Measurements from ENCODE around the gene CCDC117. TPM values are rescaled to one million over a fixed set of nuclear protein-coding genes. Genes with fewer than 3 reads are reported as not detected.

The CCDC117 gene
- total RNA-seq, 4 donors from 2014 or later = 9.8 to 15.4 (median 14.4) TPM

DNA sequence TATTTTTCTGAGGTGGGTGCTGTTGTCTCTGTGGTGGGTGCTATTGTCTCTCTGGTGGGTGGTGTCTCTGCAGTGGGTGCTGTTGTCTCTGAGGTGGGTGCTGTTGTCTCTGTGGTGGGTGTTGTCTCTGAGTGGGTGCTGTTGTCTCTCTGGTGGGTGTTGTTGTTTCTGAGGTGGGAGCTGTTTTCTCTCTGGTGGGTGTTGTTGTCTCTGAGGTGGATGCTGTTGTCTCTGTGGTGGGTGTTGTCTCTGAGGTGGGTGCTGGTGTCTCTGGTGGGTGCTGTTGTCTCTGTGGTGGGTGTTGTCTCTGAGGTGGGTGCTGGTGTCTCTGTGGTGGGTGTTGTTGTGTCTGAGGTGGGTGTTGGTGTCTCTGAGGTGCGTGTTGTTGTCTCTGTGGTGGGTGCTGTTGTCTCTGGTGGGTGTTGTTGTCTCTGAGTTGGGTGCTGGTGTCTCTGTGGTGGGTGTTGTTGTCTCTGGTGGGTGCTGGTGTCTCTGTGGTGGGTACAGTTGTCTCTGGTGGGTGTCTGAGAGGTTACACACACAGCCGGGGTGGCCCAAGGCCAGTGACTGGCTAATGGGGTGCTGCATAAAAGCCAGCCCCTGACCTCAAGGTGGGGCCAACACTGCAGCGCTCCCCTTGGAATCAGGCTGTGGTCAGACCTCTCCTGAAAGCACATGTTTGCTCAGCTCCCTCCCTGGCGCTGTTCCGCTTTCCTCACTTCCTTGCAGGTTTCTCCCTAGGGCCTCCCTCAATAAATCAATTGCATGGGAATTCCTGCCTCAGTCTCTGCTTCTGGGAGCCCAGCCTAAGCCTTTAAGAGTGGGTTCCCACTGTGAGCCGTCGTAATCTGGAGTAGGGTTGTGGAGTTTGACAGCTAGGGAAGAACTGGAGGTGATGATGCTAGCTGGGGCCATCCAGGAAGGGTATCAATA lies 58.9 kb downstream of the CCDC117 start:
- no peaks in the 10 kb centered on the region for H3K27me3 ChIP-seq
- DNase-seq = no peak
- peaks cover 4 to 13% (median 9%) of the 10 kb centered on the region in 3 donors for H3K4me1 ChIP-seq
- no peak overlapping the region for H3K4me3 ChIP-seq
- 87 to 90% methylated on average over 3 to 4 of the region's 7 CpGs for WGBS, 2 donors
- TF ChIP-seq, protein P1, sequence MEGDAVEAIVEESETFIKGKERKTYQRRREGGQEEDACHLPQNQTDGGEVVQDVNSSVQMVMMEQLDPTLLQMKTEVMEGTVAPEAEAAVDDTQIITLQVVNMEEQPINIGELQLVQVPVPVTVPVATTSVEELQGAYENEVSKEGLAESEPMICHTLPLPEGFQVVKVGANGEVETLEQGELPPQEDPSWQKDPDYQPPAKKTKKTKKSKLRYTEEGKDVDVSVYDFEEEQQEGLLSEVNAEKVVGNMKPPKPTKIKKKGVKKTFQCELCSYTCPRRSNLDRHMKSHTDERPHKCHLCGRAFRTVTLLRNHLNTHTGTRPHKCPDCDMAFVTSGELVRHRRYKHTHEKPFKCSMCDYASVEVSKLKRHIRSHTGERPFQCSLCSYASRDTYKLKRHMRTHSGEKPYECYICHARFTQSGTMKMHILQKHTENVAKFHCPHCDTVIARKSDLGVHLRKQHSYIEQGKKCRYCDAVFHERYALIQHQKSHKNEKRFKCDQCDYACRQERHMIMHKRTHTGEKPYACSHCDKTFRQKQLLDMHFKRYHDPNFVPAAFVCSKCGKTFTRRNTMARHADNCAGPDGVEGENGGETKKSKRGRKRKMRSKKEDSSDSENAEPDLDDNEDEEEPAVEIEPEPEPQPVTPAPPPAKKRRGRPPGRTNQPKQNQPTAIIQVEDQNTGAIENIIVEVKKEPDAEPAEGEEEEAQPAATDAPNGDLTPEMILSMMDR (IDR thresholded peaks at IDR 0.05) = no peak
- no peak for TF ChIP-seq POLR2A (IDR thresholded peaks at IDR 0.05)
- no peak overlapping the region for H3K27ac ChIP-seq
- intact Hi-C loops (cut with DNase I) = loop anchor here (5.0 kb wide), 1 partner anchor 229 kb away; no protein-coding TSS in a partner anchor
- no peaks in the 10 kb centered on the region for H3K9me3 ChIP-seq
- H3K36me3 ChIP-seq = peaks cover 0 to 8% (median 0%) of the 10 kb centered on the region in 3 donors

DNA sequence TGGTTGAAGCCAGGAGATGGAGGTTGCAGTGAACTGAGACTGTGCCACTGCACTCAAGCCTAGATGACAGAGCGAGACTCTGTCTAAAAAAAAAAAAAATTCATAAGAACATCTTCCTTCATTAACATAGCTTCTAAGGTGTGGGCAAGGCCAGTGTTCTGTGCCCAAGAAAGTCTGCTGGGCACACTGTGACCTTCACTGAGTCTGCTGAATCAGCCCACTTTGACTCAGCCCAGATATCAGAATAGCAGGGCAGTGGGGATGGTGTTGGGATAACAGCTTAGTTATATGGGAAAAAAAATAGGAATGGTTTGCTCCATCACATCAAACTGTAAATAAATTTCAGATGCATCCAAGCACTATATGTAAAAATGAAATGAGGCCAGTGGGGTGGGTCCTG lies 60.2 kb downstream of the CCDC117 start:
- Histone ChIP-seq H3K27me3 (no peaks in the 10 kb centered on the region), H3K9me3 (no peaks in the 10 kb centered on the region), H3K27ac (no peak overlapping the region), H3K4me3 (no peak overlapping the region), H3K4me1 (peaks cover 4 to 13% (median 9%) of the 10 kb centered on the region in 3 donors), H3K36me3 (peaks cover 0 to 8% (median 0%) of the 10 kb centered on the region in 3 donors)
- TF ChIP-seq POLR2A (IDR thresholded peaks at IDR 0.05) = no peak
- TF ChIP-seq, protein P1 (IDR thresholded peaks at IDR 0.05) = no peak
- intact Hi-C loops (cut with DNase I) = loop anchor here (5.0 kb wide), 1 partner anchor 230 kb away; no protein-coding TSS in a partner anchor
- WGBS, 2 donors = 100% methylated on average over 1 of the region's 1 CpG
- no peak for DNase-seq

DNA sequence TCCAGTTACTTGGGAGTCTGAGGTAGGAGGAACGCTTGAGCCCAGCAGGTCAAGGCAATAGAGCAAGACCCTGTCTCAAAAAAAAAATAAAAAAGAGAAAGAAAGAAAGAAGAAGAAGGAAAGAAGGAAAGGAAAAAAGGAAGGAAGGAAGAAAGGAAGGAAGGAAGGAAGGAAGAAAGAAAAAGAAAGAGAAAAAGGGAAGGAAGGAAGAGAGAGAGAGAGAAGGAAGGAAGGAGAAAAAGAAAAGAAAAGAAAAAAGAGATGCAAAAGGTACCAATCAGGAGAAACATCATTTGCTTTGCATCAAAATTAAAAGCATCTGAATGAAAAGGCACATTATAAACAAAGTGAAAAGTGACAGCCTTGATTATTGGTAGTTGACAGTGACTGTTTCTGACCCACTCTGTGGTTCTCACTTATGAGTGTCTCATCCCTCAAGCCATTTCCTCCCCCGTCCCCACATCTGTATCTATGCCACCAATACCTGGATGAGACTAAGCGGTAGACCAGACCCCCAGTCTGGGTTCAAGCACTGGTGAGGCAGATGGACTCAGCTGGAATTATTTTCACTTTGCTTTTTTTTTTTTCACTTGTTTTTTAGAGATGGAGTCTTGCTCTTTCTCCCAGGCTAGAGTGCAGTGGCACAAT lies 60.9 kb downstream of the CCDC117 start:
- Histone ChIP-seq H3K27ac (no peak overlapping the region), H3K4me3 (no peak overlapping the region), H3K9me3 (no peaks in the 10 kb centered on the region), H3K4me1 (peaks cover 4 to 13% (median 9%) of the 10 kb centered on the region in 3 donors), H3K36me3 (peaks cover 0 to 8% (median 0%) of the 10 kb centered on the region in 3 donors), H3K27me3 (no peaks in the 10 kb centered on the region)
- DNase-seq = no peak
- intact Hi-C loops (cut with DNase I) = loop anchor here (5.0 kb wide), 1 partner anchor 231 kb away; no protein-coding TSS in a partner anchor
- TF ChIP-seq, protein P1 (IDR thresholded peaks at IDR 0.05) = no peak
- TF ChIP-seq POLR2A (IDR thresholded peaks at IDR 0.05) = no peak
- WGBS, 2 donors = 77 to 90% methylated on average over 3 of the region's 3 CpGs

DNA sequence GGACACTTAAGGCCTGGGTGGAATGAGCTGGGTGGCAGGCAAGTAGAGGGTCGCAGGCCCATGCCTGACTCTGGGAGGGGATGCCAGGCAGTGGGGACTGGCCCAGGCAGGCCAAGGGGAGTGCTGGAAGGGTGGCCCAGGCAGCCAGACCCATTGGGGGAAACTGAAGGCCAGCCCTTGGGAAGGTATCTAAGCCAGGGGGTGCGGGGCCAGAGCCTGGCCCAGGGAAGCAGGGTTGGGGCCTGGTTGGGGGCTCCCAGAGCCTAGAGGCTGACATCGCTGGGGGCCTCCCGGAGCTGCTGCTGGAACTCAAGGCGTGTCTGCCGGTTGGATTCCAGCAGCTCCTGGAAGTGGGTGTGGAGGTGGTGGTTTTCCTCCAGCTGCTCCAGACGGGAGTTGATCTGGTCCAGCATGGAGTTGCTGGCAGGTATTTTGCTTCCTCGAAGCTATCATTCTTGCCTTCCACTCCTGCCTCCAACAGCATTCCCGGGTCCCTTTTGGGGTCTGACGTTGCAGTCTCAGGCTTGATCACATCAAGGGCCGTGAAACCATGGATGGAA lies 63.2 kb downstream of the CCDC117 start:
- H3K4me1 ChIP-seq = no peaks in the 10 kb centered on the region
- H3K9me3 ChIP-seq = no peaks in the 10 kb centered on the region
- H3K27ac ChIP-seq = no peak overlapping the region
- WGBS, 2 donors = 92 to 100% methylated on average over 1 to 4 of the region's 11 CpGs
- H3K4me3 ChIP-seq = no peak overlapping the region
- DNase-seq = no peak
- peaks cover 0 to 8% (median 0%) of the 10 kb centered on the region in 3 donors for H3K36me3 ChIP-seq
- TF ChIP-seq POLR2A (IDR thresholded peaks at IDR 0.05) = no peak
- TF ChIP-seq, protein P1 (IDR thresholded peaks at IDR 0.05) = no peak
- intact Hi-C loops (cut with DNase I) = no loop called here
- no peaks in the 10 kb centered on the region for H3K27me3 ChIP-seq
